Stomach smooth muscle (tissue), 2 donors: Measurements from ENCODE around the gene CCDC7.
"Not testable (repeated sequence)": the region's sequence is repeated elsewhere in the genome, so short reads cannot be mapped to it uniquely, and the experiment has no call there.

ENCODE experiments used
- H3K27ac ChIP-seq: one replicate; pipeline ENCODE4 v1.7.0; 2013; ENCODE audit warnings: mild to moderate bottlenecking, low read length, inconsistent platforms
- H3K27me3 ChIP-seq, 2 donors: one replicate each; pipeline ENCODE4 v1.7.0; 2013; ENCODE audit warnings: low read length in 2 of 2; ENCODE audit not compliant: insufficient read depth in 2 of 2, control insufficient read depth in 1 of 2
- H3K36me3 ChIP-seq, 2 donors: one replicate each; pipeline ENCODE4 v1.7.0; 2013; ENCODE audit warnings: low read length in 2 of 2; ENCODE audit not compliant: control insufficient read depth in 2 of 2, insufficient read depth in 2 of 2
- H3K4me1 ChIP-seq: one replicate; pipeline ENCODE4 v1.7.0; 2013; ENCODE audit warnings: low read length; ENCODE audit not compliant: control insufficient read depth, insufficient read depth
- H3K4me3 ChIP-seq, 2 donors: one replicate each; pipeline ENCODE4 v1.7.0; 2013; ENCODE audit warnings: low read length in 2 of 2
- H3K9ac ChIP-seq, 2 donors: one replicate each; pipeline ENCODE4 v1.7.0; 2013; ENCODE audit warnings: low read length in 2 of 2, mild to moderate bottlenecking in 1 of 2
- H3K9me3 ChIP-seq, 2 donors: one replicate each; pipeline ENCODE4 v1.7.0; 2013; ENCODE audit warnings: low read length in 2 of 2; ENCODE audit not compliant: control insufficient read depth in 2 of 2
- donor health status: healthy.
- donor health status: Pancreatic carcinoma.

Gene CCDC7

GRCh38 chr10:32693441-32693979, 247.6 kb downstream of the CCDC7 start:
- Histone ChIP-seq H3K27ac (no peak overlapping the region), H3K36me3 (peaks cover 0 to 2% of the 10 kb centered on the region in 2 donors), H3K9ac (no peak overlapping the region), H3K9me3 (no peaks in the 10 kb centered on the region), H3K4me3 (no peak overlapping the region), H3K27me3 (no peaks in the 10 kb centered on the region), H3K4me1 (no peaks in the 10 kb centered on the region)

- H3K4me3 ChIP-seq, H3K4me1 ChIP-seq, H3K9ac ChIP-seq, H3K9me3 ChIP-seq, H3K27me3 ChIP-seq, H3K27ac ChIP-seq, H3K36me3 ChIP-seq: not testable (repeated sequence)
Observed at GRCh38 chr10:32699683-32700082, 253.7 kb downstream of the CCDC7 start.

GRCh38 chr10:32713560-32713959, 267.6 kb downstream of the CCDC7 start:
- Histone ChIP-seq H3K9me3 (peaks cover 5 to 9% of the 10 kb centered on the region in 2 donors), H3K27me3 (no peaks in the 10 kb centered on the region), H3K4me3 (no peak overlapping the region), H3K9ac (no peak overlapping the region), H3K27ac (no peak overlapping the region), H3K36me3 (peaks cover 0 to 2% of the 10 kb centered on the region in 2 donors), H3K4me1 (no peaks in the 10 kb centered on the region)

DNA sequence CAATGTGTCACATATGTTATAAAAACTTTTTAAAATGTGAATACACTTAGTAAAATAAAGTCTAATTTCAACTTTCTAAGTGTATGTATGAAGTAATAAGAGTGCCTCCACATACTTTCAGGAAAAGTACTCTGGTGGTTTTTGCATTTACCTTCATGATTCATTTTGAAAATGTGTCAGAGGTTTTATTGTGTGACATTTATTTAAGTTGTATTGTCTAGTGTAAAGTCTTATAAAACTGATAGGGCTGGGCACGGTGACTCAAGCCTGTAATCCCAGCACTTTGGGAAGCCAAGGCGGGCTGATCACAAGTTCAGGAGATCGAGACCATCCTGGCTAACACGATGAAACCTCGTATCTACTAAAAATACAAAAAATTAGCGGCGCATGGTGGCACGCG, 285.6 kb downstream of the CCDC7 start:
- no peak overlapping the region for H3K4me3 ChIP-seq
- H3K4me1 ChIP-seq, result no peaks in the 10 kb centered on the region
- no peaks in the 10 kb centered on the region for H3K36me3 ChIP-seq
- H3K9me3 ChIP-seq, result no peaks in the 10 kb centered on the region
- H3K9ac ChIP-seq, result no peak overlapping the region
- no peak overlapping the region for H3K27ac ChIP-seq
- H3K27me3 ChIP-seq, result no peaks in the 10 kb centered on the region

DNA sequence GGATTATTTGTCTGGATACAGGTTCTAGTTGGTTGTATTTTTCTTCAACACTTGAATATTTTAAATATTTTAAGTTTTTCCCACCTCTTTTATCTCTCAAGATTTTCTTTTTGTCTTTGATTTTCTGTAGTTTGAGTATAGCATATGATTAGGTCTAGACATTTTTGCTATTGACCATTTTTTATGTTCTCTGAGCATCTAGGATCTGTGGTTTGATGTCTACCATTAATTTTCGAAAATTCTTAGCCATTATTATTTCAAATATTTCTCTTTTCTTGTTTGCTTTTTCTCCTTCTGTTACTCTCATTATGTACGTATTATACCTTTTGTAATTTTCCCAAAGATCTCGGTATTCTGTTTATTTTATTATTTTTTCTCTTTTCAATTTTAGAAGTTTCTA, 293.0 kb downstream of the CCDC7 start:
- Histone ChIP-seq H3K4me3 (no peak overlapping the region), H3K27ac (no peak overlapping the region), H3K9me3 (no peaks in the 10 kb centered on the region), H3K36me3 (no peaks in the 10 kb centered on the region), H3K27me3 (no peaks in the 10 kb centered on the region), H3K4me1 (no peaks in the 10 kb centered on the region), H3K9ac (no peak overlapping the region)

GRCh38 chr10:32744321-32744720, 298.4 kb downstream of the CCDC7 start:
- H3K9ac ChIP-seq, result no peak overlapping the region
- H3K4me1 ChIP-seq, result no peaks in the 10 kb centered on the region
- H3K4me3 ChIP-seq, result no peak overlapping the region
- H3K9me3 ChIP-seq, result peaks cover 0 to 5% of the 10 kb centered on the region in 2 donors
- no peaks in the 10 kb centered on the region for H3K27me3 ChIP-seq
- peaks cover 7 to 9% of the 10 kb centered on the region in 2 donors for H3K36me3 ChIP-seq
- no peak overlapping the region for H3K27ac ChIP-seq

DNA sequence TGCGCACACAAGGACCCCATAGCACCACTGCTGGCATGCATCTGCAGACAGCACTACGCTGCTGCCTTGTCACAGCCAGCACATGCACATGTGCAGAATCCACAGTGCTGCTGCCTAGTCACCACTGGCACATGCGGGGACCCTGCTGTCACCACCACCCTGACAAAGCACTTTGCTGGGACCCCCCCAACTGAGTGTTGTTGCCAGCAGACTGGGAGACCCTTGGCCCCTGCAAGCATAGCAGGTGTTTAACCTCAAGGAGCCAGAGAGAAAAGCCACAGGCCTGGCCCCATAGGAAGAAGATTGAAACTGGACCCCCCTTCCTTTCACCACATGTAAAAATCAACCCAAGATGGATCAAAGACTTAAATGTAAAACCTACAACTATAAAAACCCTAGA, 300.9 kb downstream of the CCDC7 start:
- no peak overlapping the region for H3K9ac ChIP-seq
- no peaks in the 10 kb centered on the region for H3K27me3 ChIP-seq
- no peak overlapping the region for H3K27ac ChIP-seq
- H3K4me3 ChIP-seq, result no peak overlapping the region
- H3K4me1 ChIP-seq, result no peaks in the 10 kb centered on the region
- peaks cover 0 to 5% of the 10 kb centered on the region in 2 donors for H3K9me3 ChIP-seq
- peaks cover 7 to 9% of the 10 kb centered on the region in 2 donors for H3K36me3 ChIP-seq

- H3K4me3 ChIP-seq, result no peak overlapping the region
- no peaks in the 10 kb centered on the region for H3K4me1 ChIP-seq
- H3K27ac ChIP-seq, result no peak overlapping the region
- H3K9me3 ChIP-seq, result peaks cover 0 to 9% of the 10 kb centered on the region in 2 donors
- no peaks in the 10 kb centered on the region for H3K27me3 ChIP-seq
- H3K36me3 ChIP-seq, result peaks cover 2 to 3% of the 10 kb centered on the region in 2 donors
- H3K9ac ChIP-seq, result no peak overlapping the region
Observed at GRCh38 chr10:32751582-32751981, 305.6 kb downstream of the CCDC7 start.

DNA sequence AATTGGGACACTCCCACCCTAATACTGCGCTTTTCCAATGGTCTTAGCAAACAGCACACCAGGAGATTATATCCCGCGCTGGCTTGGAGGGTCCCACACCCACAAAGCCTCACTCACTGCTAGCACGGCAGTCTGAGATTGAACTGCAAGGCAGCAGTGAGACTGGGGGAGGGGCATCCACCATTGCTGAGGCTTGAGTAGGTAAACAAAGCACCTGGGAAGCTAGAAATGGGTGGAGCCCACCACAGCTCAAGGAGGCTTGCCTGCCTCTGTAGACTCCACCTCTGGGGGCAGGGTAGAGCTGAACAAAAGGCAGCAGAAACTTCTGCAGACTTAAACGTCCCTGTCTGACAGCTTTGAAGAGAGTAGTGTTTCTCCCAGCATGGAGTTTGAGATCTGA, 309.0 kb downstream of the CCDC7 start:
- H3K27me3 ChIP-seq, H3K9me3 ChIP-seq, H3K4me1 ChIP-seq, H3K36me3 ChIP-seq, H3K27ac ChIP-seq, H3K9ac ChIP-seq, H3K4me3 ChIP-seq: not testable (repeated sequence)

DNA sequence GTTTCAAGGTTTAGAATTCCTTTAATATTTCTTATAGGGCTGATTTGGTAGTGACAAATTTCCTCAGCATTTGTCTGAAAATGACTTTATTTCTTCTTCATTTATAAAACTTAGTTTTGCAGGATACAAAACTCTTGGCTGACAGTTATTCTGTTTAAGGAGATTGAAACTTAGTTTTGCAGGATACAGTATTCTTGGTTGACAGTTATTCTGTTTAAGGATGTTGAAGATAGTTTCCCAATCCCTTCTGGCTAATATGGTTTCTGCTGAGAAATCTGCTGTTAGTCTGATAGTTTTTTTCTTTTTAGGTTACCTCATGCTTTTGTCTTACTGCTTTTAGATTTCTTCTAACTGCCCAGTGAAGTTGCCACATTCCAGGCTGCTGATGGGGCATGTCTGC, 325.3 kb downstream of the CCDC7 start:
- no peaks in the 10 kb centered on the region for H3K27me3 ChIP-seq
- no peak overlapping the region for H3K4me3 ChIP-seq
- H3K36me3 ChIP-seq, result no peaks in the 10 kb centered on the region
- H3K4me1 ChIP-seq, result no peaks in the 10 kb centered on the region
- peaks cover 12 to 15% of the 10 kb centered on the region in 2 donors for H3K9me3 ChIP-seq
- no peak overlapping the region for H3K27ac ChIP-seq
- no peak overlapping the region for H3K9ac ChIP-seq

GRCh38 chr10:32773105-32773504, 327.2 kb downstream of the CCDC7 start:
- Histone ChIP-seq H3K27me3 (no peaks in the 10 kb centered on the region), H3K9me3 (peaks cover 8 to 15% of the 10 kb centered on the region in 2 donors), H3K4me1 (no peaks in the 10 kb centered on the region), H3K9ac (no peak overlapping the region), H3K27ac (no peak overlapping the region), H3K36me3 (no peaks in the 10 kb centered on the region), H3K4me3 (no peak overlapping the region)
